Muscle layer of colon (tissue), 2 donors: ENCODE data around the gene DNAJC12.

Experiments
- H3K27ac ChIP-seq: one replicate; pipeline ENCODE4 v1.7.0; 2013; ENCODE audit warnings: low read depth, mild to moderate bottlenecking, low read length, moderate library complexity
- H3K27me3 ChIP-seq, 2 donors: one replicate each; pipeline ENCODE4 v1.7.0; 2013; ENCODE audit warnings: low read length in 2 of 2, mild to moderate bottlenecking in 2 of 2; ENCODE audit not compliant: insufficient read depth in 2 of 2, control insufficient read depth in 1 of 2
- H3K36me3 ChIP-seq: one replicate; pipeline ENCODE4 v1.7.0; 2013; ENCODE audit warnings: mild to moderate bottlenecking, low read length; ENCODE audit not compliant: insufficient read depth
- H3K4me1 ChIP-seq: one replicate; pipeline ENCODE4 v1.7.0; 2013; ENCODE audit warnings: mild to moderate bottlenecking, low read length; ENCODE audit not compliant: insufficient read depth
- H3K4me3 ChIP-seq, 2 donors: one replicate each; pipeline ENCODE4 v1.7.0; 2013; ENCODE audit warnings: low read length in 2 of 2, low read depth in 1 of 2, mild to moderate bottlenecking in 1 of 2, moderate library complexity in 1 of 2
- H3K9ac ChIP-seq: one replicate; pipeline ENCODE4 v1.7.0; 2013; ENCODE audit warnings: low read length
- H3K9me3 ChIP-seq: one replicate; pipeline ENCODE4 v1.7.0; 2013; ENCODE audit warnings: mild to moderate bottlenecking, low read length
- donor health status: abdominal sarcoma.
- donor health status: Adenocarcinoma of cecum.

DNAJC12 gene

DNA sequence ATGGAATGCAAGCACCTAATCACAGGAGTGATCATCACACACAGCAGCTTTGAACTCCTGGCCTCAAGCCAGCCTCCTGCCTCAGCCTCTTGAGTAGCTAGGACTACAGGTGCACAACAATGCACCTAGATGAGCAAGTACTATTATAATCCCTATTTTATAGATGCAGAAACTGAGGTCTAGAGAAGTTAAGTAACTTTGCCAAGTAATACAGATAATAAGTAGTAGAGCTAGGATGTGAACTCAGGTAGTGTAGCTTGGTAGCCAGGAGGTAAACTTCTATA, 33.7 kb downstream of the DNAJC12 start:
- no peaks in the 10 kb centered on the region for H3K9me3 ChIP-seq
- no peaks in the 10 kb centered on the region for H3K4me1 ChIP-seq
- H3K4me3 ChIP-seq: no peak overlapping the region
- no peak overlapping the region for H3K27ac ChIP-seq
- H3K27me3 ChIP-seq: no peaks in the 10 kb centered on the region
- H3K36me3 ChIP-seq: no peaks in the 10 kb centered on the region
- no peak overlapping the region for H3K9ac ChIP-seq

GRCh38 chr10:67803588-67804394, 34.2 kb downstream of the DNAJC12 start:
- no peaks in the 10 kb centered on the region for H3K27me3 ChIP-seq
- no peak overlapping the region for H3K9ac ChIP-seq
- H3K9me3 ChIP-seq: no peaks in the 10 kb centered on the region
- no peak overlapping the region for H3K27ac ChIP-seq
- no peaks in the 10 kb centered on the region for H3K4me1 ChIP-seq
- H3K36me3 ChIP-seq: no peaks in the 10 kb centered on the region
- H3K4me3 ChIP-seq: no peak overlapping the region

DNA sequence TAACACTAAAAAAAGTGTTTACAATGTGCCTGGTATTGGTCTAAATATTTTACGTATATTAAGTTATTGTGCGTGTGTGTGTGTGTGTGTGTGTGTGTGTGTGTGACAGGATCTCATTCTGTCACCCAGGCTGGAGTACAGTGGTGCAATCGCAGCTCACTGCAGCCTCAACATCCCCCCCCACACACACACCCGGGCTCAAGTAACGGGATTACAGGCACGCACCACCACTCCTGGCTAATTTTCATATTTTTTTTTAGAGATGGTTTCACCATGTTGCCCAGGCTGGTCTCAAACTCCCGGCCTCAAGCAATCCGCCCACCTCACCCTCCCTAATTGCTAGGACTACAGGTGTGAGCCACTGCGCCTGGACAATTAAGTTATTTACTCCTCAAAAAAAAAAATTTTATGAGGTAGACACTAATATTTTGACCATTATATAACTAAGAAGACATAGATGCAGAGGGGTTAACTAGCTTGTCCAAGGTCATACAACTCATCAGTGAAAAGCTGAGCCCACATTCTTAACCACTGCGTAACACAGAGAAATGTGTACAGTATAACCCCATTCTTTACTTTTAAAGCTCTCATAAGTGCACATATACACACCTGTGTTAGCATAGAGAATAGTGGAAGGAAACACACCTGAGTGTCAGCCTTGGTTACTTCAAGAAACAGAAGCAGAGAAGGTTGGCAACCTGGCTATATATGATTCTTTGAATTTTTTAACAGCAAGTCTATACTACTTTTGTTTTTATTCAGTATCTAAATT, 35.0 kb downstream of the DNAJC12 start:
- H3K4me3 ChIP-seq: no peak overlapping the region
- no peaks in the 10 kb centered on the region for H3K36me3 ChIP-seq
- no peaks in the 10 kb centered on the region for H3K9me3 ChIP-seq
- no peak overlapping the region for H3K9ac ChIP-seq
- no peaks in the 10 kb centered on the region for H3K4me1 ChIP-seq
- H3K27me3 ChIP-seq: no peaks in the 10 kb centered on the region
- no peak overlapping the region for H3K27ac ChIP-seq

DNA sequence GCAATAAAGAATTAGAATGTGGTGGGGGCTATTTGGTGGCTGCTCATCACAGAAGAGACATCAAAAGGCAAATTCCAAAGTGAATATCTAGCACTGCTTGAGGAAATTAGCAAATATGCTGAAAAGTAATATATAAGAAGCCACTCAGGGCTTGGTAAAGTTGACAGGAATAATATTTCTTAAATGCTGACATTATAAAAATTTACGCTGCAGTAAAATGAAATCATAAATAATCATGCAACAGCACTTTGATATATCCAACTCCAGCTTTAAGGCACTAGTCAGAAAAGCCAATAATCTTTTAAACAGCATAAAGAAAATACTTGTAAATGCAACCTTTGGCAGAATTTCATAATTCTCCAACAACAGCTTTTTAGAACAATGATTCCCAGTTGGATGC, 36.9 kb downstream of the DNAJC12 start:
- H3K36me3 ChIP-seq: no peaks in the 10 kb centered on the region
- H3K4me1 ChIP-seq: no peaks in the 10 kb centered on the region
- H3K27ac ChIP-seq: no peak overlapping the region
- H3K9ac ChIP-seq: no peak overlapping the region
- H3K4me3 ChIP-seq: no peak overlapping the region
- H3K27me3 ChIP-seq: no peaks in the 10 kb centered on the region
- no peaks in the 10 kb centered on the region for H3K9me3 ChIP-seq

GRCh38 chr10:67794909-67795460, 43.0 kb downstream of the DNAJC12 start:
- Histone ChIP-seq H3K4me1 (no peaks in the 10 kb centered on the region), H3K9me3 (no peaks in the 10 kb centered on the region), H3K9ac (no peak overlapping the region), H3K4me3 (no peak overlapping the region), H3K27me3 (no peaks in the 10 kb centered on the region), H3K27ac (no peak overlapping the region), H3K36me3 (no peaks in the 10 kb centered on the region)

DNA sequence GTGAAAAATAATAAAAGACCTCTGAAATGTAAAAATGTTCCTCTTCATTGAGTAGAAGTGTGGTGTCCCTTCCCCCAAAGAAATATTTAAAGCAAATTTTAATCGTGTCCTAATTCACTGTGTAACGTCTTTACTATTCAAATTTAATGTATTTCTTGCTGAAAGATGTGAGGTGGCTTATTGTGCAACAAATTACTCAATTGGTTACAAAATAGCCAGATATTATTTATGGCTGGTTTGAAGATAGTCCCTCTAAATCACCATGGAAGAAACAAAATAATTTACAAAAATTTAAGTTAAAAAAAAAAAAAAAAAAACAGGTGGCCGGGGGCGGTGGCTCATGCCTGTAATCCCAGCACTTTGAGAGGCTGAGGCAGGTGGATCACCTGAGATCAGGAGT, 43.7 kb downstream of the DNAJC12 start:
- H3K4me1 ChIP-seq: no peaks in the 10 kb centered on the region

GRCh38 chr10:67793313-67793712, 44.7 kb downstream of the DNAJC12 start:
- Histone ChIP-seq H3K4me1 (no peaks in the 10 kb centered on the region), H3K36me3 (no peaks in the 10 kb centered on the region), H3K9me3 (no peaks in the 10 kb centered on the region), H3K4me3 (no peak overlapping the region), H3K9ac (no peak overlapping the region), H3K27ac (no peak overlapping the region), H3K27me3 (no peaks in the 10 kb centered on the region)

More for the DNA sequence above, 43.7 kb downstream of the DNAJC12 start:
- H3K27ac ChIP-seq: no peak overlapping the region
- no peaks in the 10 kb centered on the region for H3K36me3 ChIP-seq
- no peaks in the 10 kb centered on the region for H3K9me3 ChIP-seq
- H3K4me3 ChIP-seq: no peak overlapping the region
- no peak overlapping the region for H3K9ac ChIP-seq
- no peaks in the 10 kb centered on the region for H3K27me3 ChIP-seq

GRCh38 chr10:67792653-67793052, 45.3 kb downstream of the DNAJC12 start:
- Histone ChIP-seq H3K36me3 (no peaks in the 10 kb centered on the region), H3K27me3 (no peaks in the 10 kb centered on the region), H3K9ac (no peak overlapping the region), H3K4me1 (no peaks in the 10 kb centered on the region), H3K27ac (no peak overlapping the region), H3K4me3 (no peak overlapping the region), H3K9me3 (no peaks in the 10 kb centered on the region)

GRCh38 chr10:67790534-67791408, 47.2 kb downstream of the DNAJC12 start:
- no peak overlapping the region for H3K27ac ChIP-seq
- no peak overlapping the region for H3K9ac ChIP-seq
- no peak overlapping the region for H3K4me3 ChIP-seq
- no peaks in the 10 kb centered on the region for H3K27me3 ChIP-seq
- no peaks in the 10 kb centered on the region for H3K4me1 ChIP-seq
- H3K36me3 ChIP-seq: no peaks in the 10 kb centered on the region
- no peaks in the 10 kb centered on the region for H3K9me3 ChIP-seq

- no peaks in the 10 kb centered on the region for H3K27me3 ChIP-seq
- H3K9ac ChIP-seq: no peak overlapping the region
- no peaks in the 10 kb centered on the region for H3K4me1 ChIP-seq
- H3K9me3 ChIP-seq: no peaks in the 10 kb centered on the region
- no peaks in the 10 kb centered on the region for H3K36me3 ChIP-seq
- no peak overlapping the region for H3K4me3 ChIP-seq
- no peak overlapping the region for H3K27ac ChIP-seq
Observed at GRCh38 chr10:67789769-67790168, 48.2 kb downstream of the DNAJC12 start.
